ENCODE measurements around the gene CACFD1. TPM values are rescaled to one million over a fixed set of nuclear protein-coding genes. Genes with fewer than 3 reads are reported as not detected.
A peak's percentile ranks its signal among the peaks of the same experiment; 100 is the strongest.

CACFD1 gene
- total and polyA plus RNA-seq, 2 of the 13 experiments (the other 11 are each of a cell fraction or from before 2014, with no cell fraction given): 13.8 to 14.6 TPM

GRCh38 chr9:133459476-133460404, at the start of gene CACFD1 (continued):
- TF ChIP-seq PAXIP1 (CRISPR knock-in tag; conservative IDR thresholded peaks at IDR 0.05) (no peak; the same call in 1 of the 2 replicates), DNMT3B (CRISPR knock-in tag; conservative IDR thresholded peaks at IDR 0.05) (no peak; the same call in 1 of the 2 replicates), HNF4A (CRISPR knock-in tag; IDR thresholded peaks at IDR 0.05) (no peak), ELF1 (CRISPR knock-in tag; IDR thresholded peaks at IDR 0.05) (no peak), JDP2 (CRISPR knock-in tag; IDR thresholded peaks at IDR 0.05; ENCODE audit: borderline replicate concordance) (no peak), ZHX2 (IDR thresholded peaks at IDR 0.05; ENCODE audit: low read depth) (no peak), ZHX2 (CRISPR knock-in tag; IDR thresholded peaks at IDR 0.05; ENCODE audit: borderline replicate concordance) (0 out of 2 replicates have a peak, but pooled peaks have one; percentile 50), ZNF577 (CRISPR knock-in tag; IDR thresholded peaks at IDR 0.05; ENCODE audit: borderline replicate concordance, low read depth) (no peak), SYNCRIP (IDR thresholded peaks at IDR 0.05; ENCODE audit: insufficient read depth, low read depth, low read length) (no peak), ZBTB7A (CRISPR knock-in tag; IDR thresholded peaks at IDR 0.05) (no peak), ZNF646 (CRISPR knock-in tag; IDR thresholded peaks at IDR 0.05) (no peak), FOXP1 (IDR thresholded peaks at IDR 0.05) (no peak), FOXP1 (CRISPR knock-in tag; IDR thresholded peaks at IDR 0.05) (no peak)

Data from HepG2 (cell line).